WTC11 (cell line): Measurements from ENCODE around the gene SNX24. TPM values are rescaled to one million over a fixed set of nuclear protein-coding genes. Genes with fewer than 3 reads are reported as not detected.

Experiments used
- ATAC-seq: fragments of 200-7000 bp; cut with Tn5 transposase; 2 replicates; pipeline ENCODE4 v1.10.0; 2021; ENCODE audit warnings: mild to moderate bottlenecking, moderate library complexity
- CTCF ChIA-PET: fragments of 300-600 bp; sonication (Branson Sonifier 250); formaldehyde crosslinking; loops from one replicate; lab custom pipeline; 2021; ENCODE audit warnings: antibody characterized with exemption; lab: Charles Lee
- POLR2A ChIA-PET: fragments of 350-600 bp; sonication (Branson Sonifier 250); formaldehyde crosslinking; loops from one replicate; lab custom pipeline; 2021; ENCODE audit warnings: antibody characterized with exemption; lab: Charles Lee
- DNase-seq: peaks from one replicate; pipeline ENCODE4 v3.0.0; 2021; ENCODE audit warnings: low spot score
- H3K27ac Mint-ChIP-seq: 2 replicates; pipeline ENCODE4 v1.8.0; 2021; ENCODE audit warnings: mixed read lengths
- H3K27me3 Mint-ChIP-seq: 2 replicates; pipeline ENCODE4 v1.8.0; 2021; ENCODE audit warnings: low read depth, mild to moderate bottlenecking, moderate library complexity, mixed read lengths
- H3K36me3 Mint-ChIP-seq: 2 replicates; pipeline ENCODE4 v1.8.0; 2021; ENCODE audit warnings: mixed read lengths
- H3K4me1 Mint-ChIP-seq: 2 replicates; pipeline ENCODE4 v1.8.0; 2022; ENCODE audit warnings: mixed read lengths
- H3K4me3 Mint-ChIP-seq: 2 replicates; pipeline ENCODE4 v1.8.0; 2021; ENCODE audit warnings: mild to moderate bottlenecking, moderate library complexity, mixed read lengths
- H3K9me3 Mint-ChIP-seq: 2 replicates; pipeline ENCODE4 v1.8.0; 2021; ENCODE audit warnings: mixed read lengths
- ATF1 ChIP-seq: sonication (generic); formaldehyde crosslinking; IDR thresholded peaks from 2 replicates; pipeline ENCODE4 v1.8.1; 2023; ENCODE audit warnings: mild to moderate bottlenecking, moderate library complexity, missing genetic modification reagents
- CTCF ChIP-seq: fragments of 200-600 bp; IDR thresholded peaks from 2 replicates; pipeline ENCODE4 v1.8.0; 2022; ENCODE audit warnings: antibody characterized with exemption
- ESRRA ChIP-seq: sonication (generic); formaldehyde crosslinking; IDR thresholded peaks from 2 replicates; pipeline ENCODE4 v1.8.1; 2022; ENCODE audit warnings: mild to moderate bottlenecking, missing genetic modification reagents, borderline replicate concordance
- FOXP4 ChIP-seq: sonication (generic); formaldehyde crosslinking; IDR thresholded peaks from 2 replicates; pipeline ENCODE4 v1.8.0; 2022; ENCODE audit warnings: mild to moderate bottlenecking, missing genetic modification reagents
- GTF2I ChIP-seq: fragments of 250-450 bp; sonication (Bioruptor Pico); conservative IDR thresholded peaks from 2 replicates; pipeline ENCODE4 v1.4.0; 2021; ENCODE audit warnings: mild to moderate bottlenecking
- HMGA2 ChIP-seq: fragments of 250-450 bp; sonication (Bioruptor Pico); IDR thresholded peaks from 2 replicates; pipeline ENCODE4 v1.4.0; 2021; ENCODE audit warnings: mild to moderate bottlenecking, moderate library complexity
- MXD4 ChIP-seq: fragments of 250-450 bp; sonication (Bioruptor Pico); IDR thresholded peaks from 2 replicates; pipeline ENCODE4 v1.8.0; 2021; ENCODE audit warnings: mild to moderate bottlenecking, moderate library complexity, borderline replicate concordance
- NR1H2 ChIP-seq: sonication (generic); formaldehyde crosslinking; IDR thresholded peaks from 2 replicates; pipeline ENCODE4 v1.9.0; 2021; ENCODE audit warnings: mild to moderate bottlenecking, moderate library complexity, missing genetic modification reagents
- NR2C2 ChIP-seq: sonication (generic); formaldehyde crosslinking; IDR thresholded peaks from 2 replicates; pipeline ENCODE4 v1.8.0; 2022; ENCODE audit warnings: mild to moderate bottlenecking, missing genetic modification reagents
- PRDM15 ChIP-seq: sonication (generic); formaldehyde crosslinking; IDR thresholded peaks from 2 replicates; pipeline ENCODE4 v1.8.0; 2022; ENCODE audit warnings: missing genetic modification reagents
- RELA ChIP-seq: sonication (generic); formaldehyde crosslinking; IDR thresholded peaks from 2 replicates; pipeline ENCODE4 v1.8.1; 2022; ENCODE audit warnings: missing genetic modification reagents, mild to moderate bottlenecking, borderline replicate concordance
- SP1 ChIP-seq: sonication (generic); formaldehyde crosslinking; conservative IDR thresholded peaks from 2 replicates; pipeline ENCODE4 v1.8.1; 2022; ENCODE audit warnings: missing genetic modification reagents
- TP53 ChIP-seq: sonication (generic); formaldehyde crosslinking; IDR thresholded peaks from 2 replicates; pipeline ENCODE4 v1.8.1; 2023; ENCODE audit warnings: mild to moderate bottlenecking, missing genetic modification reagents
- USF1 ChIP-seq: sonication (generic); formaldehyde crosslinking; IDR thresholded peaks from 2 replicates; pipeline ENCODE4 v1.8.0; 2022; ENCODE audit warnings: mild to moderate bottlenecking, missing genetic modification reagents
- USF2 ChIP-seq: sonication (generic); formaldehyde crosslinking; IDR thresholded peaks from 2 replicates; pipeline ENCODE4 v1.8.1; 2023; ENCODE audit warnings: mild to moderate bottlenecking, missing genetic modification reagents, moderate library complexity
- ZNF121 ChIP-seq: sonication (generic); formaldehyde crosslinking; IDR thresholded peaks from 2 replicates; pipeline ENCODE4 v1.8.0; 2023; ENCODE audit warnings: missing genetic modification reagents
- ZNF138 ChIP-seq: sonication (generic); formaldehyde crosslinking; conservative IDR thresholded peaks from 2 replicates; pipeline ENCODE4 v1.8.1; 2022; ENCODE audit warnings: mild to moderate bottlenecking, moderate library complexity, missing genetic modification reagents
- ZNF512 ChIP-seq: sonication (generic); formaldehyde crosslinking; IDR thresholded peaks from 2 replicates; pipeline ENCODE4 v1.8.1; 2022; ENCODE audit warnings: missing genetic modification reagents, borderline replicate concordance
- ZNF671 ChIP-seq: fragments of 250-450 bp; sonication (Bioruptor Pico); IDR thresholded peaks from 2 replicates; pipeline ENCODE4 v1.8.0; 2021; ENCODE audit warnings: mild to moderate bottlenecking
- total RNA-seq: library from RNA; stranded (reverse); gene quantifications from 3 replicates; pipeline ENCODE4 v1.2.3, GENCODE V29; 2021
- TF ChIP-seq, protein P1 (sequence below): sonication (generic); formaldehyde crosslinking; IDR thresholded peaks from 2 replicates; pipeline ENCODE4 v1.8.0; 2023; ENCODE audit warnings: missing genetic modification reagents

SNX24 gene
- total RNA-seq, 1 experiment from 2014 or later, result 15.5 TPM

- ChIA-PET POLR2A (no interaction called here), CTCF (interaction anchor here (1.5 to 2.3 kb wide), 2 partner anchors 293 to 481 kb away, joined by 5 to 8 read pairs; no protein-coding TSS in a partner anchor)
- no peaks in the 10 kb centered on the region for H3K36me3 Mint-ChIP-seq
- TF ChIP-seq SP1 (CRISPR knock-in tag), result no peak
- TF ChIP-seq PRDM15 (CRISPR knock-in tag), result no peak
- TF ChIP-seq NR1H2, result no peak
- TF ChIP-seq ATF1, result no peak
- TF ChIP-seq ZNF121 (CRISPR knock-in tag), result no peak
- TF ChIP-seq ZNF138 (CRISPR knock-in tag), result no peak
- TF ChIP-seq, protein P1, sequence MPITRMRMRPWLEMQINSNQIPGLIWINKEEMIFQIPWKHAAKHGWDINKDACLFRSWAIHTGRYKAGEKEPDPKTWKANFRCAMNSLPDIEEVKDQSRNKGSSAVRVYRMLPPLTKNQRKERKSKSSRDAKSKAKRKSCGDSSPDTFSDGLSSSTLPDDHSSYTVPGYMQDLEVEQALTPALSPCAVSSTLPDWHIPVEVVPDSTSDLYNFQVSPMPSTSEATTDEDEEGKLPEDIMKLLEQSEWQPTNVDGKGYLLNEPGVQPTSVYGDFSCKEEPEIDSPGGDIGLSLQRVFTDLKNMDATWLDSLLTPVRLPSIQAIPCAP (CRISPR knock-in tag), result no peak
- no peak; the same call in 1 of the 2 replicates for TF ChIP-seq FOXP4 (CRISPR knock-in tag)
- no peaks in the 10 kb centered on the region for H3K9me3 Mint-ChIP-seq
- DNase-seq, result no peak
- H3K27me3 Mint-ChIP-seq, result peaks cover 17% of the 10 kb centered on the region
- peak overlapping the region; percentile 57 for H3K27ac Mint-ChIP-seq
- H3K4me1 Mint-ChIP-seq, result peaks cover 44% of the 10 kb centered on the region
- peak overlapping the region; percentile 39 for H3K4me3 Mint-ChIP-seq
- peak; percentile 75 for ATAC-seq
Observed at GRCh38 chr5:122997294-122997693, 151.9 kb downstream of the SNX24 start.

- Mint-ChIP-seq H3K27ac (no peak overlapping the region), H3K4me3 (no peak overlapping the region), H3K36me3 (no peaks in the 10 kb centered on the region), H3K27me3 (peaks cover 17% of the 10 kb centered on the region), H3K9me3 (no peaks in the 10 kb centered on the region), H3K4me1 (peaks cover 41% of the 10 kb centered on the region)
- POLR2A ChIA-PET, result no interaction called here
- CTCF ChIA-PET, result interaction anchor here (0.8 kb wide), 1 partner anchor 484 kb away, joined by 4 read pairs; no protein-coding TSS in a partner anchor
- peak; percentile 72 for ATAC-seq
- no peak for TF ChIP-seq ESRRA (CRISPR knock-in tag)
- TF ChIP-seq SP1 (CRISPR knock-in tag), result peak; percentile 60
- TF ChIP-seq CTCF, result peak; percentile 58; the same call in 1 of the 2 replicates
- no peak for TF ChIP-seq MXD4 (CRISPR knock-in tag)
- DNase-seq, result peak; percentile 79
Observed at GRCh38 chr5:122999947-123000563, 154.6 kb downstream of the SNX24 start.

- Mint-ChIP-seq H3K36me3 (no peaks in the 10 kb centered on the region), H3K4me3 (no peak overlapping the region), H3K27ac (no peak overlapping the region), H3K9me3 (no peaks in the 10 kb centered on the region), H3K4me1 (peaks cover 38% of the 10 kb centered on the region), H3K27me3 (peaks cover 17% of the 10 kb centered on the region)
- ATAC-seq (no peak), DNase-seq (no peak)
- ChIA-PET CTCF (interaction anchor here (0.8 kb wide), 1 partner anchor 484 kb away, joined by 4 read pairs; no protein-coding TSS in a partner anchor), POLR2A (no interaction called here)
- TF ChIP-seq NR2C2 (CRISPR knock-in tag) (no peak), RELA (no peak), GTF2I (CRISPR knock-in tag) (no peak), HMGA2 (CRISPR knock-in tag) (no peak), ZNF512 (CRISPR knock-in tag) (no peak), ZNF671 (CRISPR knock-in tag) (no peak), TP53 (no peak), USF1 (CRISPR knock-in tag) (no peak), USF2 (CRISPR knock-in tag) (no peak)
Observed at GRCh38 chr5:123000731-123001130, 155.3 kb downstream of the SNX24 start.
